Right cardiac atrium (tissue), 5 donors: ENCODE results near the gene ARMH3. TPM values are rescaled to one million over a fixed set of nuclear protein-coding genes. Genes with fewer than 3 reads are reported as not detected.

ENCODE experiments used
- ATAC-seq, 2 donors: fragments of 200-7000 bp; cut with Tn5 transposase; one replicate each; pipeline versions ENCODE4 v1.8.0 to v1.9.1; 2020; ENCODE audit warnings: moderate library complexity in 2 of 2, mild to moderate bottlenecking in 1 of 2
- DNase-seq, 3 donors: peaks; one replicate each; pipeline ENCODE4 v3.0.0-alpha.2; 2020
- H3K27ac ChIP-seq: one replicate; pipeline ENCODE4 v1.5.1; 2013; ENCODE audit warnings: mild to moderate bottlenecking, low read length, control low read depth, moderate library complexity
- H3K27me3 ChIP-seq: one replicate; pipeline ENCODE4 v1.6.1; 2013; ENCODE audit not compliant: control insufficient read depth, insufficient read depth
- H3K4me1 ChIP-seq: one replicate; pipeline ENCODE4 v1.6.1; 2013; ENCODE audit warnings: low read length; ENCODE audit not compliant: control insufficient read depth, insufficient read depth
- H3K4me3 ChIP-seq: one replicate; pipeline ENCODE4 v1.5.1; 2013; ENCODE audit warnings: low read length, control low read depth
- H3K9me3 ChIP-seq: one replicate; pipeline ENCODE4 v1.6.1; 2013; ENCODE audit warnings: low read length; ENCODE audit not compliant: control insufficient read depth
- WGBS: extraction: QIAGEN DNeasy Blood & Tissue Kit; methylation state at CpG from one replicate; pipeline ENCODE4 v1.1.7; 2013; 5-methylcytosine and 5-hydroxymethylcytosine counted together
- intact Hi-C, 4 donors: fragments of 100-400 bp; cut with DNase I; formaldehyde crosslinking; loops; one replicate each; pipeline versions ENCODE4 v1.11.0 to v1.14.0; 2022 to 2023
- polyA plus RNA-seq: library from polyadenylated mRNA; stranded (reverse); fragments of 200-250 nt; gene quantifications from one replicate; pipeline ENCODE4 v1.2.3, GENCODE V29; 2013
- total RNA-seq, 4 donors: library from RNA; stranded (reverse); fragmentation: NEBNext Ultra II Directional; extraction: Animal tissue kit (Norgen Biotek cat#: 25700); gene quantifications; one replicate each; pipeline ENCODE4 v1.2.1, GENCODE V29; 2021
- donor health status: healthy with polysubstance abuse.
- donor health status: DM: no; HTN: yes; CAD: no.
- donor health status: DM: no; HTN: no; CAD: no.
- donor health status: DM: no; HTN: yes; CAD: no; lungs with severe emphysema.
- donor health status: DM: yes; HTN: yes; CAD: no.

Gene ARMH3
- total and polyA plus RNA-seq, 5 donors = 38.1 to 87.3 (median 48.0) TPM

GRCh38 chr10:101807158-101807557 is 248.8 kb downstream of the ARMH3 start:
- Histone ChIP-seq H3K27ac (no peak overlapping the region), H3K27me3 (no peaks in the 10 kb centered on the region), H3K4me3 (no peak overlapping the region), H3K4me1 (peaks cover 1% of the 10 kb centered on the region), H3K9me3 (no peaks in the 10 kb centered on the region)
- no peak for DNase-seq
- 76% methylated on average over 1 of the region's 1 CpG for WGBS
- ATAC-seq = no peak
- intact Hi-C loops = no loop called here

GRCh38 chr10:101803511-101803910 is 252.5 kb downstream of the ARMH3 start:
- Histone ChIP-seq H3K4me1 (no peaks in the 10 kb centered on the region), H3K4me3 (no peak overlapping the region), H3K9me3 (no peaks in the 10 kb centered on the region), H3K27me3 (no peaks in the 10 kb centered on the region), H3K27ac (no peak overlapping the region)
- no peak for DNase-seq
- intact Hi-C loops = no loop called here
- no peak for ATAC-seq
- WGBS = 64% methylated on average over 4 of the region's 4 CpGs

GRCh38 chr10:101797403-101798059 is 258.4 kb downstream of the ARMH3 start:
- H3K27ac ChIP-seq = no peak overlapping the region
- H3K4me1 ChIP-seq = no peaks in the 10 kb centered on the region
- no peaks in the 10 kb centered on the region for H3K9me3 ChIP-seq
- no peak overlapping the region for H3K4me3 ChIP-seq
- intact Hi-C loops = no loop called here
- H3K27me3 ChIP-seq = no peaks in the 10 kb centered on the region
- ATAC-seq (no peak), DNase-seq (no peak)
- 51% methylated on average over 4 of the region's 4 CpGs for WGBS

Other genes starting within 250 kb of the ARMH3 start
- 10 to 100 TPM; 67.8 to 96.4 (median 85.4) TPM for gene OGA, start 237.7 kb downstream of the ARMH3 start, total RNA-seq
- gene OGA, start 237.7 kb downstream of the ARMH3 start, polyA plus RNA-seq = 41.1 TPM
- gene KCNIP2, start 212.4 kb downstream of the ARMH3 start, total RNA-seq = 100 to 1,000 TPM; 368 to 977 (median 629) TPM
- gene KCNIP2, start 212.4 kb downstream of the ARMH3 start, polyA plus RNA-seq = 729 TPM
- 10 to 100 TPM; 10.5 to 12.0 (median 11.1) TPM for gene HPS6, start 9.2 kb upstream of the ARMH3 start, total RNA-seq
- 8.6 TPM for gene HPS6, start 9.2 kb upstream of the ARMH3 start, polyA plus RNA-seq
- gene LDB1, start 64.2 kb upstream of the ARMH3 start, total RNA-seq = 10 to 100 TPM; 48.7 to 90.9 (median 70.3) TPM
- gene LDB1, start 64.2 kb upstream of the ARMH3 start, polyA plus RNA-seq = 45.5 TPM
- gene PPRC1, start 76.9 kb upstream of the ARMH3 start, total RNA-seq = 10 to 100 TPM; 12.7 to 28.3 (median 15.3) TPM
- gene PPRC1, start 76.9 kb upstream of the ARMH3 start, polyA plus RNA-seq = 11.6 TPM
- gene NOLC1, start 96.2 kb upstream of the ARMH3 start, total RNA-seq = 10 to 100 TPM; 28.8 to 38.0 (median 31.7) TPM
- 18.4 TPM for gene NOLC1, start 96.2 kb upstream of the ARMH3 start, polyA plus RNA-seq
- under 1 TPM; 0.17 to 0.56 (median 0.32) TPM for gene ELOVL3, start 170.1 kb upstream of the ARMH3 start, total RNA-seq
- gene ELOVL3, start 170.1 kb upstream of the ARMH3 start, polyA plus RNA-seq = 0.18 TPM
- gene PITX3, start 185.3 kb upstream of the ARMH3 start, total RNA-seq = under 1 TPM; 0.25 to 0.82 (median 0.29) TPM
- gene PITX3, start 185.3 kb upstream of the ARMH3 start, polyA plus RNA-seq = 0.52 TPM
- gene GBF1, start 189.4 kb upstream of the ARMH3 start, total RNA-seq = 10 to 100 TPM; 34.9 to 43.3 (median 36.9) TPM
- 17.2 TPM for gene GBF1, start 189.4 kb upstream of the ARMH3 start, polyA plus RNA-seq